DMS53 treated with DMSO at 0.1 percent for 48 hours (cell line): ENCODE results near the gene DPP10.

ENCODE experiments used
- DNase-seq: peaks from one replicate; lab custom pipeline; 2025; ENCODE audit not compliant: unreplicated experiment; lab: John Stamatoyannopoulos, UW

DPP10 gene

GRCh38 chr2:115634578-115634977 is 1192.1 kb downstream of the DPP10 start:
- DNase-seq: no peak

DNA sequence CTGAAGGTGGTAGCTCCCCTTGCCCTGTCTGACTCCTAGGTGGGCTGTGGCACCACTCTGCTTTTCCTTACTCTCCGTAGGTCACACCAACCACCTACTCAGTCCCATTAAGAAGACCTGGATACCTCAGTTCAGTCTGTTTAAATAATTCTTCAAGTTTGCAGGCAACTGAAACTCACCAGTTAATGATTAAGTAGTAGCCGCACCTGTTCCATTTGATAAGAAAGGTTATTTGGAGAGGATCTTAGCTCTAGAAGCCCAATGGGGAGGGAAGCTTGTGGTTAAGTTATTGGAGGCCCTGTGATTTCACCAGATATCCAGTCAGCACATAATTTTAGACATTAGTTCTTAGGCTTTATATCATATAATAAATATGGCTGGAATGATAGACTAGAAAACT is 1193.0 kb downstream of the DPP10 start:
- DNase-seq: peak; percentile 25

GRCh38 chr2:115649731-115650130 is 1207.3 kb downstream of the DPP10 start:
- no peak for DNase-seq

DNA sequence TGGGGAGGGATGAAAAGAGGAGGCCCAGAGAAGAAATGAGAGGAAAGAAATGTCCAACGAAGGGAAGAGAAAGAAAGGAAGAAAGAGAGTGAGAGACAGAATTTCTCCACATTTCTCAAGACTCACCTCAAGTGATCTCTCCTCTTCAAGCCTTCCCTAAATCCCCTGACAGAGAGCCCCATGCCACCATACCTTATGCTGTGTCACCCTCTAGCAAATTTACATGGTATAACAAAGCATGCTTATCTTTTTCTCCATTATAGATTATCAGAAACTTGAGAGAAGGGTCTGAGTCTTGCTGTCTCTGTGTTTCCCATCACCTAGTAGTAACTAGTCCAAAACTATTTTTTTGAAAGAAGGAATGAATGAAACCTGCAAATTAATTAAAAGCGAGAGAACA is 1208.4 kb downstream of the DPP10 start:
- DNase-seq: no peak

GRCh38 chr2:115652652-115653051 is 1210.2 kb downstream of the DPP10 start:
- no peak for DNase-seq

- DNase-seq: no peak
These were observed 1211.9 kb downstream of the DPP10 start for GRCh38 chr2:115654362-115654761.

GRCh38 chr2:115678129-115678528 is 1235.7 kb downstream of the DPP10 start:
- DNase-seq: no peak

GRCh38 chr2:115684345-115684744 is 1241.9 kb downstream of the DPP10 start:
- no peak for DNase-seq

- no peak for DNase-seq
These were observed 1249.0 kb downstream of the DPP10 start for GRCh38 chr2:115691409-115691808.

DNA sequence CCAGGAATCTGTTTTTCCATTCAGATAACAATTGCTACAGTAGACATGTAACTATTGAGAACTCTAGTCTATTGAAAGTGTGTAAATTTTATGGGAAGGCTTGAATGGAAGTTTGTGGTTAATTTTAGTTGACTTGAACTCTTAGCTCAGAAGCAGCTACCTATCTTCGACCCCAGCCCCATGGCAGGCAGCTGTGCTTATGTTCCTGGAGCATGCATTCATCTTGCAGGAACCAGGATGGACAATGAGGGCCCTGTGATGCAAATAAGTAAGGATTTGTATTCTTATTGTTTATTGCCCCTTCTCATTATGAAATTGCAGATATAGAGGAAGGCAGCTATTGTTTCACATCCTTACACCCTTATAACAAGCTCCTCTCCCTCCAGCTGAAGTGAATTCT is 1252.2 kb downstream of the DPP10 start:
- no peak for DNase-seq

DNA sequence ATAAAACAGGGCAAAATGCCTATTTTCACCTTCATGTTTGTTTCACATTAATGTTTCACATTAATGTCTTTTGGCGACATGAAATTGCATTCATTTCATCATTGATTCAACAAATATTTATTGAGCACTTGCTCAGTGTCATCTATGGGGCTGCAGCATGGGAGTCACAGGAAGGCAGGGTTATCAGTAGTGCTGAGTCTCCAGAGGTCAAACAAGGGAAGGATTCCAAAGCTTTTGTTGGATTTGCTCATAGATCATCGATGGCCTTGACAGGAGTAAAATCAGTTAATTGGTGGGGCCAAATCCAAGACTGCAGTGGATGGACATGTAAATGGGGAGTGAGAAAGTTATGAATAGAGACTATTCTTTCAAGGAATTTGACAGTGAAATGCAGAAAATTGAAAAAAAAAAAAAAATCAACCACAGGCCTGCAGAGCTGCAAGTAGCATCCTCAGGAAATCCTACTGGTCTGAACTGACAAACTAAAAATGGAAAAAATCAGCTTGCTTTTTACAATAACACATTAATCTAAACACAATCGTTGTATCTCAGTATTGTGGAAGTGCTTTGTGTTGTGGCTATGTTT is 1290.8 kb downstream of the DPP10 start:
- DNase-seq: no peak

DNA sequence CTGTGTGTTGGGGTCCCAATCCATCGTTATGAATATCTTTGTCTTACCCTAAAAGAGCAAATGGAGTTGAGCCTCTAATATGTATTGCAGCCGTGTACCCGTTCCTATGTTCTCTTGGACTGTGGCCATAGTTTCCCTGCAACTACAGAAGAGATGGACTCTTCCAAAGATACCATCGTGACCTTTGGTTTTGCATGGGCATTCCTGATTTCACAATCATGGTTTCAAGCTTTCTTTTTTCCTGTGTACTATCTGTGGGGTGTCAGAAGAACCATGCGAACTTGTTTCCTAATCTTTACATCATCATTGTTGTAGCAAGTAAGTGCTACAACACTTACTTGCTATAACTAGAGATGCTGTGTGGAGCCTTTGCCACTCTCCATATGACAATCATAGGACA is 1295.7 kb downstream of the DPP10 start:
- no peak for DNase-seq

DNA sequence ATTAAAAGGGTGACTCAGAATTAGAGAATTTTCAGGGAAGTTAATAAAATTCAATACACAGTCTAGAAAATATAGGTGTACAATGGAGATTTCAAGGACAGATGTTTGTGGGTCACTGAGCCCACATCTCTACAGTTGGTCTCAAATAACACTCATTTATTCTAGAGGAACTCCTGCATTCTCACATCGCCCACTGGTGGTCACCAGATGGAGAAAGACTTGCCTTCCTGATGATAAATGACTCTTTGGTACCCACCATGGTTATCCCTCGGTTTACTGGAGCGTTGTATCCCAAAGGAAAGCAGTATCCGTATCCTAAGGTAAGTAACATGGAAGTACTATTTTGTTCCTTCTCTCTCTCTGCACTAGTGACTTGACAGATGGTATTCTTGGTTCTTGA is 1297.1 kb downstream of the DPP10 start:
- no peak for DNase-seq

DNA sequence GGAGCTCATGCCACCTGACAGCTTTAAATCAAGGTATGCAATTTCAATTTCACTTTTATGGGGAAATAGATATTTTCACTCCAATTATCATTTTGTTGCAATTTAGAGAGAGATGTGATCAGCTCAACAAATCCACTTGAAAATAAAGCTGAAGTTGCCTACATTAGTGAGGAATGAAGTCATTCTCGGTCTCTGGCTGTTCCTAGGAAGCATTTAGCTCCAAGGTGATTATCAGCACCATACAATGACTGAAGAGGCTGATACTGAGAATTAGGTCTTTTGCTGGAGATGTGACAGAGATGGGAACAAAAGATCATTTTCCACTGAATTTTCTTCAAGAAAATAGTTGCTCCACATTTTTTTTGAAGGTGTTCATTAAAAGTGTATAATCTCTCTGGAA is 1303.7 kb downstream of the DPP10 start:
- DNase-seq: no peak

DNA sequence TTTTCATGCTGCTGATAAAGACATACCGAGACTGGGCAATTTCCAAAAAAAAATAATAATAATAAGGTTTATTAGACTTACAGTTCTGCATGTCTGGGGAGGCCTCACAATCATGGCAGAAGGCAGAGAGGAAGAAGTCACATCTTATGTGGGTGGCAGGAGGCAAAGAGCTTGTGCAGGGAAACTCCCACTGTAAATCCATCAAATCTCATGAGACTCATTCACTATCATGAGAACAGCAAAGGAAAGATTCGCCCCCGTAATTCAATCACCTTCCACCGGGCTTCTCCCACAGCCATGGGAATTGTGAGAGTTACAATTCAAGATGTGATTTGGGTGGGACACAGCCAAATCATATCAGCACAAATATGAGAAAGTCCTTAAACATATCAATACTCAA is 1314.8 kb downstream of the DPP10 start:
- DNase-seq: no peak

GRCh38 chr2:115763601-115764000 is 1321.2 kb downstream of the DPP10 start:
- DNase-seq: no peak

DNA sequence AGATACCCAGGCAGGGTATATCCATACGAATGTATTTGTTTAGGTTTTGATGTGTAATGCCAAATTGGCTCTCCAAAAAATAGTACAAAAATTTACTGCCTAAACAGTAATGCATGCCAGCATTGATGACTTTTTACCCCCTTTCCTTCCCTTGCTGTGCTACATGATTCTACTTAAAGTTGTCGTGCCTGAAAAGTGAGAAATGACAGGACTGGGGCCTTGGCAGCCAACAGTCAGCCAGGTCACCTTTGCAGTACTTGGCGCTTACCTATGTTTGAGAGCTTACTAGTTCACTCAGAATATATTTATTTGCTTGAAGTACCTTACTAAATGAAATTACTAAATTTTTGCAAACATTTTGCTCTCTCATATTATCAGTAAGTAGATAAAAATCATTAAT is 1329.1 kb downstream of the DPP10 start:
- DNase-seq: no peak

- no peak for DNase-seq
These were observed 1331.9 kb downstream of the DPP10 start for GRCh38 chr2:115774361-115774760.

- DNase-seq: no peak
These were observed 1336.7 kb downstream of the DPP10 start for GRCh38 chr2:115779085-115779632.

- no peak for DNase-seq
These were observed 1339.8 kb downstream of the DPP10 start for GRCh38 chr2:115782286-115782685.

DNA sequence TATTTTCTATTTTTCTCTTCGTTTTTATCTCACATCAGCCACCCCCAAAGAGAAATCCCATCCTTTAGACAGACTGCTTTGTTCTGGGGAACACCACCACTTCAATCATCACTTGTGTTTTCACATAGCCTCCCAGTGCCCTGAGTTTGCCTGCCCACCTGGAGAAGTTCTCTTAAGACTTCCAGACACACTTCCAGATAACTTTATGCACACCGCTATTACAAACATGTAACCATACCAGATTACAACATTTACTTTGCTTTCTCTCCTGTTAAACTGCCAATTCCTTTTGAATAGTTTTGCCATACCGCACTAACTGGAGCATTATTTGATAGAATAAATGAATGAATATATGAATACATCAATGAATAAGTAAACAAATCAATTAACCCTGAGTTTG is 1353.6 kb downstream of the DPP10 start:
- no peak for DNase-seq

DNA sequence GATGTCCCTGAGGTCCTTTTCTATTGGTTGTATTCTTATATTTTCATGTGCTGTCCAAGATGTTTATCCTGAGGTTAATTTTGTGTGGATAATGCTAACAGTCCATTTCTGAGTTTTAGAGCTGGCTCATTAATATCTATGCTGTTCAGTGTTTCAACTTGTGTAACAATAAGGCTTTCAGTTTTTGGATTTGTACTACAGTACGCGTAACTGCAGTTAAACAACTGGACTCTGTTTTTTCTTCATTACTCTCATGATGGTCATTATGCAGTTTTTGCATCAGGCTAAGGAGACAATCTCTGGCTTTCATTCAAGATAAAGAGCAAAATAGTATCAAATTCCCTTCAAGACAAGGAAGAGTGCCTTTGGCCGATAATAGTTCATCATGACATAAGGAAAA is 1364.8 kb downstream of the DPP10 start:
- no peak for DNase-seq

- DNase-seq: no peak
These were observed 1383.5 kb downstream of the DPP10 start for GRCh38 chr2:115825912-115826311.
